ENCODE results near the gene TCTN2. TPM values are rescaled to one million over a fixed set of nuclear protein-coding genes. Genes with fewer than 3 reads are reported as not detected.

The TCTN2 gene
- total and polyA plus RNA-seq, 10 of the 15 experiments (the other 5 are each of a cell fraction or from before 2014, with no cell fraction given) = 0.55 to 5.5 (median 3.3) TPM

DNA sequence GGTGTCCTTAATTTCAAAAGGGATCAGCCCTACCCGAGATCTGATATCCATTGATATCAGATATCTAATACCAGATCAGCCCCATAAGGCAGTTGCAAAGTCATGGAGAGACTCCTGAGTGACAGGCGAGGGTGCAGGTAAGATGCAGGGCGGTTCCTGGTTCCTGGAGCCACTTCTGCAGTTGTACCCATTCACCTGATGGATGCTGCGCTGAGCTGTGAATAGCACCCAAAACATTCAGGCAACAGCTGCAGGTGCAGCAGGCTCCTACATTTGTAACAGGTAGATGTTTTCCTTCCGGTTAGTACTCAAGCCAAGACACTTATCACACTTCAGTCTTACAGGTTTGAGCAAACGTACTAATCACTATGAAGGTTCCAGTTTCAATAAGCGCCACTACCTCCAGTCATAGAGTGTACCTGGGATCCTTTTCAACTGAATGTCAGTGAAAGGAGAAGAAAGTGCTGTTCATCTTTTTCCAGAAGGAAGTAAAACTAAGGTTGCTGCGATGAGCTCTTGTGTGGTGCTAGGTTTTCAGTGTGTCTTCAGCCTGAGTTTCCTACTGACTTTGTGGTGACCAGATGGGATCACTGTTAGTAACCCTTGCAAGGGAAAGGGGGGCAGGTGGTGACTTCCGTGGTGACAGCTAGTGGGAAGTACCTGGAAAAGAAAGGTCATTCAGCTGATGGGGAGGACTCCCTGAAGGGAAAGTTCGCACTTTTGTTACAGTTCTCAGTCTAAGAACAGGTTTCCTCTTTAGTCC is 43.1 kb downstream of the TCTN2 start:
- ChIA-PET POLR2A (interaction anchor here (0.8 to 5.5 kb wide), 9 partner anchors 10 to 112 kb away, joined by 3 to 56 read pairs (median 4); partner anchors contain the start of genes DDX55, EIF2B1 and GTF2H3), RAD21 (ENCODE audit: unreplicated experiment) (interaction anchor here (0.7 to 3.7 kb wide), 10 partner anchors 9 to 479 kb away, joined by 3 to 26 read pairs (median 4); partner anchors contain the start of gene TCTN2), SMC1A (ENCODE audit: uncharacterized antibody, unreplicated experiment) (interaction anchor here (0.8 to 5.2 kb wide), 10 partner anchors 11 to 129 kb away, joined by 3 to 32 read pairs (median 5); partner anchors contain the start of genes DNAH10 and TCTN2), CTCF (interaction anchor here (0.9 to 2.5 kb wide), 8 partner anchors 10 to 111 kb away, joined by 3 to 9 read pairs (median 4); partner anchors contain the start of gene DNAH10)
- ATAC-seq = peak; percentile 41
- Histone ChIP-seq H3K27me3 (replicated peaks in 1 of 2; ENCODE audit: control insufficient read depth in 2 of 2, insufficient read depth in 2 of 2, low read length in 1 of 2) (no peaks in the 10 kb centered on the region), H3K27ac (ENCODE audit: control insufficient read depth, insufficient read depth) (peak overlapping the region; percentile 91), H2AFZ (ENCODE audit: control insufficient read depth, low read depth, low read length) (peak overlapping the region; percentile 63), H3K9ac (ENCODE audit: control insufficient read depth, insufficient read depth, low read length) (peak overlapping the region; percentile 83), H3K4me1 (ENCODE audit: control insufficient read depth, insufficient read depth, low read length) (peaks cover 15% of the 10 kb centered on the region), H3K4me3 (peak overlapping the region; percentile 84), H3K36me3 (ENCODE audit: control insufficient read depth in 2 of 2, insufficient read depth in 2 of 2, low read length in 1 of 2) (no peaks in the 10 kb centered on the region; a peak in 2 of 4 replicates), H3K4me2 (ENCODE audit: control insufficient read depth, insufficient read depth) (peak overlapping the region; percentile 100), H3K79me2 (ENCODE audit: control insufficient read depth, insufficient read depth, low read length) (peaks cover 34% of the 10 kb centered on the region), H4K20me1 (ENCODE audit: control insufficient read depth, insufficient read depth) (no peaks in the 10 kb centered on the region), H3K9me3 (replicated peaks; ENCODE audit: control insufficient read depth, insufficient read depth, low read length) (no peaks in the 10 kb centered on the region)
- in situ Hi-C loops (cut with MboI) = no loop called here
- BruUV-seq (replicated peaks) = TSS peak; percentile 89
- WGBS (ENCODE audit: insufficient coverage, insufficient replicate concordance, low lambda C conversion rate, missing lambda C conversion rate) = 4% methylated on average over 10 of the region's 10 CpGs
- peak; percentile 49 for FAIRE-seq
- intact Hi-C loops (cut with micrococcal nuclease; ENCODE audit: unreplicated experiment) = loop anchor here (2.0 to 5.0 kb wide), 2 partner anchors 57 to 81 kb away; partner anchors contain the start of genes EIF2B1 and GTF2H3
- no peak for DNase-seq (ENCODE audit: low read depth, low spot score)
- TF ChIP-seq EED (IDR thresholded peaks at IDR 0.05; ENCODE audit: low read depth) (peak; percentile 93), POU2F2 (IDR thresholded peaks at IDR 0.05; ENCODE audit: borderline replicate concordance, low read depth, low read length) (no peak), SMAD1 (IDR thresholded peaks at IDR 0.05; ENCODE audit: low read depth, partially characterized antibody) (no peak), NFIC (IDR thresholded peaks at IDR 0.05; ENCODE audit: low read depth, low read length) (peak; percentile 57; the same call in 1 of the 2 replicates), PAX8 (IDR thresholded peaks at IDR 0.05) (0 out of 2 replicates have a peak, but pooled peaks have one; percentile 52), NR2F1 (conservative IDR thresholded peaks at IDR 0.05) (peak; percentile 52; the same call in 1 of the 2 replicates), NBN (IDR thresholded peaks at IDR 0.05) (0 out of 2 replicates have a peak, but pooled peaks have one; percentile 8), POLR2AphosphoS5 (IDR thresholded peaks at IDR 0.05; ENCODE audit: low read length) (peak; percentile 51; the same call in 1 of the 2 replicates), IKZF2 (IDR thresholded peaks at IDR 0.05) (peak; percentile 79 to 84), JUNB (IDR thresholded peaks at IDR 0.05) (0 out of 2 replicates have a peak, but pooled peaks have one; percentile 16), PML (IDR thresholded peaks at IDR 0.05; ENCODE audit: low read length) (no peak), DPF2 (IDR thresholded peaks at IDR 0.05) (0 out of 2 replicates have a peak, but pooled peaks have one; percentile 31), JUND (IDR thresholded peaks at IDR 0.05; ENCODE audit: low read depth, low read length) (no peak)
- TF ChIP-seq, protein P1, sequence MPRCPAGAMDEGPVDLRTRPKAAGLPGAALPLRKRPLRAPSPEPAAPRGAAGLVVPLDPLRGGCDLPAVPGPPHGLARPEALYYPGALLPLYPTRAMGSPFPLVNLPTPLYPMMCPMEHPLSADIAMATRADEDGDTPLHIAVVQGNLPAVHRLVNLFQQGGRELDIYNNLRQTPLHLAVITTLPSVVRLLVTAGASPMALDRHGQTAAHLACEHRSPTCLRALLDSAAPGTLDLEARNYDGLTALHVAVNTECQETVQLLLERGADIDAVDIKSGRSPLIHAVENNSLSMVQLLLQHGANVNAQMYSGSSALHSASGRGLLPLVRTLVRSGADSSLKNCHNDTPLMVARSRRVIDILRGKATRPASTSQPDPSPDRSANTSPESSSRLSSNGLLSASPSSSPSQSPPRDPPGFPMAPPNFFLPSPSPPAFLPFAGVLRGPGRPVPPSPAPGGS (IDR thresholded peaks at IDR 0.05; ENCODE audit: borderline replicate concordance, insufficient read depth, low read depth, low read length, poor library complexity, severe bottlenecking) = no peak
- TF ChIP-seq, protein P2, sequence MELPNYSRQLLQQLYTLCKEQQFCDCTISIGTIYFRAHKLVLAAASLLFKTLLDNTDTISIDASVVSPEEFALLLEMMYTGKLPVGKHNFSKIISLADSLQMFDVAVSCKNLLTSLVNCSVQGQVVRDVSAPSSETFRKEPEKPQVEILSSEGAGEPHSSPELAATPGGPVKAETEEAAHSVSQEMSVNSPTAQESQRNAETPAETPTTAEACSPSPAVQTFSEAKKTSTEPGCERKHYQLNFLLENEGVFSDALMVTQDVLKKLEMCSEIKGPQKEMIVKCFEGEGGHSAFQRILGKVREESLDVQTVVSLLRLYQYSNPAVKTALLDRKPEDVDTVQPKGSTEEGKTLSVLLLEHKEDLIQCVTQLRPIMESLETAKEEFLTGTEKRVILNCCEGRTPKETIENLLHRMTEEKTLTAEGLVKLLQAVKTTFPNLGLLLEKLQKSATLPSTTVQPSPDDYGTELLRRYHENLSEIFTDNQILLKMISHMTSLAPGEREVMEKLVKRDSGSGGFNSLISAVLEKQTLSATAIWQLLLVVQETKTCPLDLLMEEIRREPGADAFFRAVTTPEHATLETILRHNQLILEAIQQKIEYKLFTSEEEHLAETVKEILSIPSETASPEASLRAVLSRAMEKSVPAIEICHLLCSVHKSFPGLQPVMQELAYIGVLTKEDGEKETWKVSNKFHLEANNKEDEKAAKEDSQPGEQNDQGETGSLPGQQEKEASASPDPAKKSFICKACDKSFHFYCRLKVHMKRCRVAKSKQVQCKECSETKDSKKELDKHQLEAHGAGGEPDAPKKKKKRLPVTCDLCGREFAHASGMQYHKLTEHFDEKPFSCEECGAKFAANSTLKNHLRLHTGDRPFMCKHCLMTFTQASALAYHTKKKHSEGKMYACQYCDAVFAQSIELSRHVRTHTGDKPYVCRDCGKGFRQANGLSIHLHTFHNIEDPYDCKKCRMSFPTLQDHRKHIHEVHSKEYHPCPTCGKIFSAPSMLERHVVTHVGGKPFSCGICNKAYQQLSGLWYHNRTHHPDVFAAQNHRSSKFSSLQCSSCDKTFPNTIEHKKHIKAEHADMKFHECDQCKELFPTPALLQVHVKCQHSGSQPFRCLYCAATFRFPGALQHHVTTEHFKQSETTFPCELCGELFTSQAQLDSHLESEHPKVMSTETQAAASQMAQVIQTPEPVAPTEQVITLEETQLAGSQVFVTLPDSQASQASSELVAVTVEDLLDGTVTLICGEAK (IDR thresholded peaks at IDR 0.05; ENCODE audit: borderline replicate concordance) = no peak; the same call in 1 of the 2 replicates
